ENCODE measurements around the gene POLR3E.

POLR3E gene

GRCh38 chr16:22369221-22369811 lies 72.1 kb downstream of the POLR3E start:
- no peak for DNase-seq

GRCh38 chr16:22370038-22370820 lies 73.0 kb downstream of the POLR3E start:
- DNase-seq, result no peak

GRCh38 chr16:22372882-22373661 lies 75.9 kb downstream of the POLR3E start:
- no peak for DNase-seq

- DNase-seq, result no peak
Observed at GRCh38 chr16:22373662-22374310, 76.6 kb downstream of the POLR3E start.

- peak; percentile 97 for DNase-seq
Observed at GRCh38 chr16:22374311-22375116, 77.3 kb downstream of the POLR3E start, which contains the start of gene CDR2. TSS of gene CDR2 (minus strand) at chr16:22374619. CDS start at chr16:22374309, 310 bp downstream.

- DNase-seq, result peak; percentile 48
Observed at GRCh38 chr16:22375117-22375962, 78.1 kb downstream of the POLR3E start.

- no peak for DNase-seq
Observed at GRCh38 chr16:22375963-22376640, 78.9 kb downstream of the POLR3E start.

- no peak for DNase-seq
Observed at GRCh38 chr16:22379656-22380055, 82.4 kb downstream of the POLR3E start.

GRCh38 chr16:22380529-22380928 lies 83.3 kb downstream of the POLR3E start:
- no peak for DNase-seq

GRCh38 chr16:22381392-22381791 lies 84.2 kb downstream of the POLR3E start:
- no peak for DNase-seq

- DNase-seq, result no peak
Observed at GRCh38 chr16:22383827-22384226, 86.6 kb downstream of the POLR3E start.

All from NCI-H2227 treated with DMSO at 0.1 percent for 48 hours (cell line).